RPMI8226 (cell line): Measurements from ENCODE around the gene FAM107B.
"Not testable (repeated sequence)": the region's sequence is repeated elsewhere in the genome, so short reads cannot be mapped to it uniquely, and the experiment has no call there.

Experiments used
- DNase-seq: peaks from one replicate; pipeline ENCODE4 v3.0.0-alpha.2; 2015

Gene FAM107B

DNA sequence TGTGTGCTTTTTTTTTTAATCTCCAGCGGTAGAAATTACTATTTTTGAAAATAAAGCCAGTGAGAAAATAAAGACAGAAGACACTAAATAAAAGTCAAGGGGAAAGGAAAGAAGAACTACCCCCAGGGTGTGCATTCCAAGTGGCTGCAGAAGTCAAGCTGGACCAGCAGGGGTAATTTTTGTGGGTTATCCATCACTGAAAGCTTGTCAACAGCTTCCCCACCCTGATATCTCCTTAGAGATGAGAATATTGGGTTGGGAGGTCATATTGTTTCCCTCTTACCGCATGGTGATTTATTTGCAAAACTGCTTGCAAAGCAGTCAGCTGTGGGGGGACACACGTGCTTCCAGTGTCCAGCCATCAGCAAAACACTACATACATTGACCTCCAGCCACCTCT is 46.4 kb downstream of the FAM107B start:
- DNase-seq, result no peak

GRCh38 chr10:14727924-14728323 is 46.8 kb downstream of the FAM107B start:
- DNase-seq, result no peak

DNA sequence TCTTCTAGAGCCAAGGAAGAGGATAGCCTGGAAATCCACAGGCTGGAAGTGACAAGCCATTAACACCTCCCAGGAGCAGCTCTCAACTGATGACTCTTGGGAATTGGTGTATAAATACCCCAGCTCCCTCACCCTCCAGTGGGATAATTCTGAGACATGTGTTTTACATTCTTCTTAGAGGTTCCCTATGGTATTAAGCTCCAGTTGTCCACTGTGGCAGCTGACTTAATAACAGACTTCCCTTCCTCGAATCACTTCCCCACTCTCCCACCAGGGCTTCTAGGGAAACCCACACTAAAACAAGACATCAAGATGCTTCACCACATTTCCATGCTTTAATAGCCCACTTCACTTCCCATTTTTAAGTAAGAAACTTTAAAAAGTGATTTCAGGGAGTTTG is 47.2 kb downstream of the FAM107B start:
- DNase-seq, result no peak

DNA sequence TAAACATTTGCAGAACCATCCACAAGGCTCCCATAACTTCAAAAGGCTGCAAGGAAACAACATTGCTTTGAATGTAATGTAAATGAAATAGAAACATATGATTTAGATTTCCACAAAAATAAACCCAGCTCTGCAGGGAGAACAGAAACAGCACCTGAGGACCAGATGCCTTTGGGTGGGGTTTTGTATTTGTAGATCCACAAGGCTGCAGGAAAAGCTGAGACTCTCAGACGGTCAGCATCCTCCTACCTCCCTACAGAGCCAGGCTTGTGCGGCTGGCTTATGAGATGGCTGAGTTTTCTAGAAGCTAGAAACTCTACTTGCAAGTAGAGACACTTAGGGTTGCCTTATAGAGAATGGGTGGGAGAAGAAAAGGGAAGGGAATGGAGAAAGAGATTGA is 49.8 kb downstream of the FAM107B start:
- no peak for DNase-seq

DNA sequence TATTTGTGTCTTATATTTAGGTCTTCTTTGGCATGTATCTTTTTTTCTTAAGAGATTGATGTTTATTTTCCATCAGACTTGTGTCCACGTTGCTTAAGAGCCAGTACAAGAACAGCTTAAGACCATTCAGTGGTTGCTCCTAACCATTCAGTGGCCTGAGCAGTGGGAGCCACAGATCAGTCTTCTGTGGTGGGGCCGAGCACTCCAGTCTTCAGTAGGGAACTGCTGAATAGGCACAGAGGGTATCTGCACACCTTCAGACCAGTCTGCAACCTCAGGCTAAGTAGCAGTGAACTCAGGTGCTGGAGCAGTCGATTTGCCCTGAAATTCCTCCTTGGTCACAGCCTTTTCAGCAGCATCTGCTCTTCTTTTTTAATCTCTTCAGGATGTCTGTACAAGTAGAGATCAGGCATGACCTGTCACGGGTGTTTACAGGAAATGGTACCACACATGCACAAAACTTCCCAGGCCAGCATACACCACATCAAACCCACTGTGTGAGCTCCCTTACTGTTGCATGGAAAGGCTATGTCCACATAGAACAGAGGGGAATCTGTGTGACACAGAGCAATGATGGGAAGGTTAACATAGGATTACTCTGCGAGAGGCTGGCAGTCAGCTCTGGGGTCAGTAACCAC is 51.5 kb downstream of the FAM107B start:
- DNase-seq, result no peak

DNA sequence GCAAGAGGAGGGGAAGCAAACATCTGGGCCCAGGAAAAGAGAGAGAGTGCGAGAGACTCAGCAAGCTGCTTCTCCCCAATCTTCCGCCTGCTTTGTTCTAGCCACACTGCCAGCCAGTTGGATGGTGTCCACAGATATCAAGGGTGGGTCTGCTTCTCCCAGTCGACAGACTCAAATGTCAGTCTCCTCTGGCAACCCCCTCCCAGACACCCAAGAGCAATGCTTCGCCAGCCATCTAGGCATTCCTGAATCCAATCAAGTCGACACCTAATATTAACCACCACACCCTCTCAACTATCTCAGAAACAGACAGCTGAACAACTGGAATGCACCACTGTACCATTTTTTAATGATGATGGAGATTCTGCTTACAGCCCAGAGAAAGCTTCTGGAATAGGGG is 57.1 kb downstream of the FAM107B start:
- DNase-seq, result no peak

- DNase-seq, result no peak
Measured at GRCh38 chr10:14712991-14713424, 61.7 kb downstream of the FAM107B start.

DNA sequence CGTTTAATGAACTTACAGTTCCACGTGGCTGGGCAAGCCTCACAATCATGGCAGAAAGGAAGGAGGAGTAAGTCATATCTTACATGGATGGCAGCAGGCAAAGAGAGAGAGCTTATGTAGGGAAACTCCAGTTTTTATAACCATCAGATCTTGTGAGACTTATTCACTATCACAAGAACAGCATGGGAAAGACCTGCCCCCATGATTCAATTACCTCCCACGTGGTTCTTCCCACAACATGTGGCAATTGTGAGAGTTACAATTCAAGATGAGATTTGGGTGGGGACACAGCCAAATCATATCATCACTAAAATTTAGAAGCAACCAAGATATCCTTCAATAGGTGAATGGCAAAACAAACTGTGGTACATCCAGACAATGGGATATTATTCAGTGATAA is 65.4 kb downstream of the FAM107B start:
- not testable (repeated sequence) for DNase-seq

DNA sequence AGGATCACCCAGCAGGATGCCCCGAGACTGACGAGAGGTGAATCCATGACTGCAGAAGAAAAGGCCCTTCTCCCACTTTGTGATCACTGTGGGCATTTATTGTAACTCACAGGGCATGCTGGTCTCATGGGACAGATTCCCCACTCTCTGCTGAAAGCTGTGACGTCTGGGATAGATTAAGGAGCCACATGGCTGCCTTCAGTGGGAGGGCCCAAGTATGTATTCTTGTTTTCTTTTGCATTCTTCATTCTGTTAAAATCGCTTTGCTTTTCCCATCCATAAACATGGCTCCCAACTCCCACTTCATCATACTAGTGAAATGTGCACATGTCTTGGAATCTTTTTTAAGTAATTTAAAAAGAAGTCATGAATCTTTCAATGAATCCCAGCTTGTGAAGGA is 67.2 kb downstream of the FAM107B start:
- DNase-seq, result no peak

DNA sequence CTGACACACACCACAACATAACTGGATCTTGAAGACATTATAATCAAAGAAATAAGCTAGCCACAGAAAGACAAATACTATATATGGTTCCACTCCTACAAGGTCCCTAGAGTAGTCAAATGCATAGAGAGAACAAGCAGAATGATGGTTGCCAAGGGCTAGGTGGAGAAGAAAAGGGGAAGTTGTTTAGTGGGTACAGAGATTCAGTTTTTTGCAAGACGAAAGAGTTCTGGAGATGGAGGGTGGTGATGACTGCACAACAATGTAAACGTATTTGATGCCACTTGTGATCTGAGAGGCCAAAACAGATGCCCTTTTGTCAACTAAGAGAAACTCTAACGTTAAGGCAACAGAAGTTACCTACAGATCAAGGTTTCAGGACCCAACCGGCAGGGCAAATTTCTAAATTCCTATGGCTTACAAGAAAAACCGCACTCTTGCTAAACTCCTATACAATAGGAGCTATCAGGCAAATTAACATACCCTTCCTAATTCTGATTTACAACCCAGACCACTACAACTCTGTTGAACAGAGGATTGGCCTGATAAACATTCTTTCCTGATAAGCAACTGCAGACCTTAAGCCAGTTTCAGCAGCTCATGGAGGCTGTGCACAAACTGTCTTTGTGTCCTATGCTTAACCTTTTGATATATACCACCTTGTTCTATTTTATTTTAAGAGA is 69.0 kb downstream of the FAM107B start:
- DNase-seq, result peak; percentile 33

GRCh38 chr10:14703631-14704001 is 71.1 kb downstream of the FAM107B start:
- no peak for DNase-seq

GRCh38 chr10:14701466-14701865 is 73.2 kb downstream of the FAM107B start:
- no peak for DNase-seq

- DNase-seq, result no peak
Measured at GRCh38 chr10:14700546-14700945, 74.2 kb downstream of the FAM107B start.

DNA sequence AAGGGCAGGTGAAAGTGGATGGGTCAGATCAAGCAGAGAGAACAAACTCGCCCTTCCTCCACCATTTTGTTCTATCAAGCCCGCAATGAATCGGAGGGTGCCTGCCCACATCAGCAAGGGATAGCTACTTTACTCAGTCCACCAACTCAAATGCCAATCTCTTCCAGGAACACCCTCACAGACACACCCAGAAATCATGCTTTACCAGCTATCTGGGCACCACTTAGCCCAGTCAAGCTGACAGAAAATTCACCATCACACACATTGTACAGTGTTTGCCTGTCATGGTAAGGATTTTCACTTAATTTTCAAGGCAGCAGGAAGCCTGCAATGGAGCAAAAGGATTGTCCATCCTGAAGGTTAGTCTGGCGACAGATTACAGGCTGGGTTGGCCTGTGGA is 75.2 kb downstream of the FAM107B start:
- DNase-seq, result no peak

- no peak for DNase-seq
Measured at GRCh38 chr10:14698829-14699170, 75.9 kb downstream of the FAM107B start.

DNA sequence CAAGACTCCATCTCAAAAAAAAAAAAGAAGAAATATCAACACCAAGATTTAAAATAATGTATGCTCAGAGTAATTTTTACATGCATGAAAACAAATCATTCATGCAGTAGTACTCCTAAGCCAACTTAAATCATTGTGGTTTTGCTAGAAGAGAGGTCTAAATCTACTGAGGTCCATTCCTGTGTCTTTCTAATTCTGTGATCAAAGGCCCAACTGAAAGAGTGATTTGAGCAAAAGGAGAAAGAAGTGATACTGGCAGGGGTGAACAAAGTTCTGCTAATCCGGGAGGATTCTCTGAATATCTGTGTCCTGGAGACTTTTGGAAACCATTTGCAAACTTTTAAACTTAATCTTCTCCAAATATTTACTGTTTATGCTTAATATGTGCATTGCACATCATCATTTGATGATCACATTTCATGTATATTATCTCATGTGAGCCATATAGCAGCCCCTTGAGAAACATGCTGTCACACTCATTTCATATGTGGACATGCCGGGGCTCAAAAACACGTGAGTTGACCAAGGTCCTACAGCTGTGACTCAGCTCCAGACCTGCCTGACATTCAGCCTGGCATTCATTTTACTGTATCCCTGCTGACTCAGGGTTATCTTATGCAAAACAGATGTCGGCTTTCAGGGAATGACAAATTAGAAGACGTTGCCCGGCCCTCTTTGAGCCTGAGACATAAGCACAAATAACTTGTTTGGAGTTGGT is 76.4 kb downstream of the FAM107B start:
- peak; percentile 37 for DNase-seq

GRCh38 chr10:14697281-14697680 is 77.4 kb downstream of the FAM107B start:
- no peak for DNase-seq

DNA sequence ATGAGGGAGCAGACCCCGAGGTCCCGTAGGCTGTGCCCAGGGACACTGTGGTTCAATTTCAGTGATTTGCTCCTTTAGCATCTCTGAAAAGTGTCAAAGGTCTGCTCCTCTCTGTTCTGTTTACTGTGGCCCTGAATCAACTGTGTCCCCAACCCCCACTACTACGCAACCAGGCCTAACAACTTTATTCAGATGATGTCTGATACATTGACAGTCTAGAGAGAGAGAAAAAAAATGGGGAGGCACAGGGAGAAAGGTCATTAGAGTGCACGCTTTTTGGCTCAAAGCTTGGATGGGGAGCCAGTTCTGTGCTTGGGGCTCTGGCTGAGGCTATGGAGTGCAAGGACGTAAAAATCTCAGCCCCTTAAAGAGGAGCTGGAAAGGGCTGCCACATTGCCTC is 77.9 kb downstream of the FAM107B start:
- DNase-seq, result no peak

DNA sequence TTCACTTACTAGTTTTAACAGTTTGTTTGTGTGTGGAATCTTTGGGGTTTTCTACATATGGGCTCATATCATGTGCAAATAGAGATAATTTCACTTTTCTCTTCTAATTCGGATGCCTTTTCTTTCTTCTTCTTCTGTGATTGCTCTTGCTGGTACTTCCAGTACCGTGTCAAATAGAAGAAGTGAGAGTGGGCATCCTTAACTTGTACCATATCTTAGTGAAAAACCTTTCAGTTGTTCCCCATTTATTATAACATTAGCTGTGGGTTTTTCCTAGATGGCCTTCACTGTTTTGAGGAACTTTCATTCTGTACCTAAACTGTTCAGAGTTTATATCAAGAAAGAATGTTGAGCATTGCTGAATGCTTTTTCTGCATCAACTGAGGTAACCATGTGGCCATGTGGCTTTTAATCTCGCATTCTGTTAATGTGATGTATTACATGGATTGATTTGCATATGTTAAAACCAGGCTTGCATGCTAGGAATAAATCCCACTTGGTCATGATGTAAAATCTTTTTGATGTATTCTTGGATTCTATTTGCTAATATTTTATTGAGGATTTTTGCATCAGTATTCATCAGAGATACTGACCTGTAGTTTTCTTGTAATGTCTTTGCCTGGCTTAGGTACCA is 78.7 kb downstream of the FAM107B start:
- no peak for DNase-seq

- no peak for DNase-seq
Measured at GRCh38 chr10:14693891-14694290, 80.8 kb downstream of the FAM107B start.

- no peak for DNase-seq
Measured at GRCh38 chr10:14692344-14693076, 82.2 kb downstream of the FAM107B start.

DNA sequence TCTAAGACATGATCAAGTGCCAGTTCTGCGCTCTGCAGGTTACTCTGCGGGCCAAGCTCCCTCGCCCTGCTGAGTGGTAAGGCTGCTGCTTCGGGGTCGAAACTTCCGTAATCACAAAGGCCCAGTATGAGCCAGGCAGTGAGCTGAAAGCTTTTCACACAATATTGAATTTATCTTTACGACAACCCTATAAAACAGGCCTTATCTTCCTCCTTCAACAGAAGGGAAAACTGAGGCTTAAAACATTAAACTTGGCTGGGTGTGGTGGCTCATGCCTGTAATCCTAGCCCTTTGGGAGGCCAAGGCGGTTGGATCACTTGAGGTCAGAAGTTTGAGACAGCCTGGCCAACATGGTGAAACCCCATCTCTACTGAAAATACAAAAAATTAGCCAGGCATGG is 83.3 kb downstream of the FAM107B start:
- no peak for DNase-seq

DNA sequence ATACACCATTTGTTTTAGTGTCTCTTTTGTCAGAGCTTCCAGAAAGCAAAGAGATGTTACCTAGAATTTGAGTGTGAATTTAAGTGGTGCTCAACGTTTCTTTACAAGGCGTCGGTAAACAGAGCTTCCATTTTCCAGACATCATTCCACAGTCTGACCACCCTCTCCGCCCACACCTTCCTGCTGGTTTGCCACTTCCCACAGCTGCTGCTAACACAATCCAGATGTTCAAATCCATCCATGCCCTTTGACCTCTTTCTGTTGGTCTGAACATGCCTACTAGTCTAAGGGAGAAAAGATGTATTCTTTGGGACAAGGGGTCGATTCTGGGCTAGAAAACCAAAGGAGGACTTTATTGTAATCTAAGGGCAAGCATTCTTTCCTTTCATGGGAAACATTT is 86.1 kb downstream of the FAM107B start:
- DNase-seq, result no peak
